Posterior vena cava (tissue), 2 donors: Measurements from ENCODE around the gene CCN5. TPM values are rescaled to one million over a fixed set of nuclear protein-coding genes. Genes with fewer than 3 reads are reported as not detected.

ENCODE experiments used
- DNase-seq: peaks from one replicate; pipeline ENCODE4 v3.0.0-alpha.2; 2020; ENCODE audit warnings: low spot score
- intact Hi-C, 2 donors: fragments of 100-400 bp; cut with DNase I; formaldehyde crosslinking; loops; one replicate each; pipeline versions ENCODE4 v1.14.1 to v1.14.2; 2022 to 2023
- total RNA-seq, 2 donors: library from RNA; stranded (reverse); fragmentation: NEBNext Ultra II Directional; extraction: Animal tissue kit (Norgen Biotek cat#: 25700); gene quantifications; one replicate each; pipeline ENCODE4 v1.2.1, GENCODE V29; 2021
- donor health status: DM: yes; HTN: yes; CAD: no.
- donor health status: DM: yes; HTN: yes; CAD: no.

The CCN5 gene
- total RNA-seq, 2 donors from 2014 or later = 210 to 342 TPM

DNA sequence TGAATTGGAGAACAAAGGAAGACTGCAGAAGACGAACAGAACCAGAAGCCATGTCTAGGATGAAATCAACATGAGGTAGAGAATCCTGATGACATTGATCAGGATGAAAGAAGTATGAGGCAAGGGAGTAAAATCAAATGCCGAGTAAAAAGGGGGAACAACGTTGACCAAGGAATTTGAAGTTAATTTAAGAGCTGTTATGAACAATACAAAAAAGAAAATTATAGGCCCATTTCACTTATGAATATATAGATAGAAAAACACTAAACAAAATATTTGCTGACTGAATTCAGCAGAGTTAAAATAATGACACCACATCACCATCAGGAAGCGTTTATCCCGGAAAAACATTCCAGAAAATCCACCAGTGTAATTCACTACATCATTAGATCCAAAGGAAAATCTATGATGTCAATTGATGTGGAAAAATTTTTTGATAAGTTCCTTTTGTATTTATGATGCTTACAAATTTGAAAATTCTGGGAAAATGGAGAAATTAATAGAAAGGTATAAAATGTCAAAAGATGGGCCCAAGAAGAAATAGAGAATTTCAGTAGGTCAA lies 8.1 kb upstream of the CCN5 start:
- intact Hi-C loops = no loop called here
- DNase-seq = no peak

DNA sequence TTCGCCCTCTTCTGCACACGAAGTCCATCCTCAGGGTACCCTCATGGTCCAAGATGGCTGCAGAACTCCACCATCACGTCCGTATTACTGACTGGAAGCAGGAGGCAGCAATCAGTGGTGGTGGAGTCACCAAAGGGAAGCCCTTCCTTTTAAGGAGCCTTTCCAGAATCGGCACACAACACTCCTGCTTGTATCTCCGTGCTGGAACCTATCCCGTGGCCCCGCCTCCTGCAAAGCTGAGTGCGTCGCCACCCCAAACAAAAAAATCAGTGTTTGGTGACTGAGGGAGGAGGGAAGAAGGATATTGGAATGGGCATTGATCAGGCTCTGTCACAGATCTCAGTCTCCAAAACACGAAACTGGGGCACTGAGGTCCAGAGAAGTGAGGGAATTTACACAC lies 5.8 kb upstream of the CCN5 start:
- no peak for DNase-seq
- intact Hi-C loops = no loop called here

DNA sequence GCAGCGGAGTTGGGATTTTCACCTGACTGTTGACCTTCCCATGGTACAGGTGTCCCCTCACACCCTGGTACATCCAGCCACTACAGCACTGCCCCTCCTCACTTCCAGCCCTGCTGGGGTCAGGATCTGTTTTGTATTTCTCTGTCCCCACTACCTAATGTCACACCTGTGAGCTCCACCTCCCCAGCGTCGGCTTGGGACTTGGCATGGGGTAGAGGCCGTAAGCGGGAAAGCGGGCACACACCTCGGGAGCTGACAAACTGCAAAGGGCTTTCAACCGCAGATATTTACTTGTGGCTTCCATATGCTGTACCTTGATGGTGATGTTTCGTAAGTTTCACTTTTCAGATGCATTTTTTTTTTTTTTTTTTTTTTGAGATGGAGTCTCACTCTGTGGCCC lies 5.4 kb upstream of the CCN5 start:
- intact Hi-C loops = no loop called here
- DNase-seq = peak; percentile 53

DNA sequence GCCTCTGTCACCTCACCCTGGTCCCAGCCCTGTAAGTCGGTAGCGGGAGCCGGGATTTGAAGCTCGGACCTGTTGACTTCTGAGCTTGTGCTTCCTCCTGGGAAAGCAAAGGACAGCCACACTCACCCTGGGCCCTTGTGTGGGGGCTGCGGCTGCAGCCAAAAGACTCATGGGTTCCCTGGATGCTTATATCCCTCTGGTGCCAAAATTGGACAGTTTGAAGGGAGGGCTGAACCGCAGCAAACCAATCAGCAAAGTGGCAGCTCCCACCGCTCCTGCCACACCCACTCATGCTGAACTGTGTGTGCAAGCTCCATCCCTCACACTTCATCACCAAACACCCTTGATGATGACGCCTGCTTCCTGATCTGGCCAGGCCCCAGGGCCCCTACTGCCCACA lies 3.9 kb upstream of the CCN5 start:
- intact Hi-C loops = no loop called here
- DNase-seq = peak; percentile 69

GRCh38 chr20:44714102-44714700 lies 968 bp upstream of the CCN5 start:
- DNase-seq = peak; percentile 73
- intact Hi-C loops = no loop called here

DNA sequence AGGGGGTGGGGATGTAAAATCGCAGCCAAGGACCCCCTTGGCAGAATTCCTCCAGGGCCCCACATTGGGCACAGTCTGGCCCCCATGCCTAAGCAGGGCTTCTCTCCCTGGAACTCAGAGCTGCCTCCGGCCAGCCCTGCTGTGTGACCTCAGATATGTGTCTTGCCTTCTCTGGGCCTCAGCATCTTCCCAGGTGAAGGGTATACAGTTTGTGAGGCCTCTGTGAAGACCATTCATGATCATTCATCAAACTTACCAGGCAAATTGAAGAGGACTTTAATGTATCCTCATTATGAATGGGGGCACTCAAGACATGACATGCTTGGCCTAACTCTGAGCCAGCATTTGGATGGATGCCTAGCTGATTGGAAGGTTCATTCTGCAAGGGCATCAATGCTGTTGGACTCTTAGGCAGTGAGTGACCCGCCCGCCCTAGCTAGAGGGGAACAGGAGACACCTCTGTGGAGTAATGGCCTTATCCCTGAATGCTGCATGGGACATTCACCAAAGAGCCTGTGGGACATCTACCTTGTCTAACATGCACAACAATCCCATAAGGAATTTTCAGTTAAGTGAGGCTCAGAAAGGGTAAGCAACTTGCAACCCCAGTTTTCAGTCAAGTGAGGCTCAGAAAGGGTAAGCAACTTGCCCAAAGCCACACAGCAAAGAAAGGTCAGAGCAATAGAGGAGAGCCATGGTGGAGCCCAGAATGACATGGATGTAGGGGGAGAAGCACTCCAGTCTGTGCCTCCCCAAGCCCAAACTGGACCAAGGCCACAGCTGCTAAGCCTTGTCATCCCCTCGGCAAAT lies 535 bp downstream of the CCN5 start:
- DNase-seq = no peak

DNA sequence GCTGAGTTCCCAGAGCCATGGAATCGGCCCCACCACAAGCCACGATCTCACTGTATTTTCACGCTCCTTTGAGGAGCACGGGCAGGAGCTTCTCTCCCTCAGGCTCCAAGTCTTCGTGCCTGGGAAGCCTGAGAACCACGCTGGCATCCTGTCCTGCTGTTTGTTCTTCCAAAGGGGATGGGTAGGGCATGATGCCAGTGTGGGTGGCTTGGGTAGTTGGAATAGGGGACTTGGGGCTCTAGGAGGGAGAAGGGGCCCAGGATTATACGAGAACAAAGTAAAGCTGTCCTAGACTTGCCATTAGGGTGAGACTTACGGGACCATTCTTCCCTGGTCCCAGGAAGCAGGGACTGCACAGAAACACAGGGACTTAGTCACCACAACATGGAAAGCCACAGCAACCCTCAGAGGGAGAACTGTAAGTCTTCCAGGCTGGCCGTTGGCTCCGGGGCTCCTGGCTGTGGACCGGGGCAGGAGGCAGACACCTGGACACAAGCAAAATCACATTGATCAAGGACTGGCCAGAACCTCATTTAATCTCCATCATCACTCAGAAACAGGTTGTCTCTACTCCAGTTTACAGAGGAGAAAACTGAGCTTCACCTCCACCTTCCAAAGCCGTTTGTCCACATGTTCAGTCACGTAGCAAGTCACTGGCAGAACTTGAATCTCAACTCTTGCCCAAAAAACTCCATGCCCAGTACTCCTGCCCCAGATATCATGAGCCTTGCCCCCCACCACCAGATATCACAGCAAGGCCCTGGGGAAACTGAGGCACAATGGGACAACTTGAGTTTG lies 1.3 kb downstream of the CCN5 start:
- intact Hi-C loops = no loop called here
- peak; percentile 67 for DNase-seq

More for the DNA sequence above, 535 bp downstream of the CCN5 start:
- intact Hi-C loops = no loop called here

- intact Hi-C loops = no loop called here
- DNase-seq = no peak
Measured at GRCh38 chr20:44717986-44718385, 2.8 kb downstream of the CCN5 start.

DNA sequence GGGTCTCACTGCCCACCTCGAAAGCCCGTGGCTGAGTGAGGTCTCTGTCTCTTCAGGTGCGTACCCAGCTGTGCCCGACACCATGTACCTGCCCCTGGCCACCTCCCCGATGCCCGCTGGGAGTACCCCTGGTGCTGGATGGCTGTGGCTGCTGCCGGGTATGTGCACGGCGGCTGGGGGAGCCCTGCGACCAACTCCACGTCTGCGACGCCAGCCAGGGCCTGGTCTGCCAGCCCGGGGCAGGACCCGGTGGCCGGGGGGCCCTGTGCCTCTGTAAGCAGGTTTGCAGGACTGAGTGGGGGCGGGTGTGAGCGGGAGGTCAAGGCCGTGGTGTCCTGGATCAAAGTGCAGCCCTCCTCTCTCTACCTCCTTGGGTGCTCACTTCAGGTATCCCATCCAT lies 4.7 kb downstream of the CCN5 start:
- intact Hi-C loops = loop anchor here in 1 of 2 donors (5.0 kb wide), 1 partner anchor 1147 kb away; no protein-coding TSS in a partner anchor
- DNase-seq = no peak

DNA sequence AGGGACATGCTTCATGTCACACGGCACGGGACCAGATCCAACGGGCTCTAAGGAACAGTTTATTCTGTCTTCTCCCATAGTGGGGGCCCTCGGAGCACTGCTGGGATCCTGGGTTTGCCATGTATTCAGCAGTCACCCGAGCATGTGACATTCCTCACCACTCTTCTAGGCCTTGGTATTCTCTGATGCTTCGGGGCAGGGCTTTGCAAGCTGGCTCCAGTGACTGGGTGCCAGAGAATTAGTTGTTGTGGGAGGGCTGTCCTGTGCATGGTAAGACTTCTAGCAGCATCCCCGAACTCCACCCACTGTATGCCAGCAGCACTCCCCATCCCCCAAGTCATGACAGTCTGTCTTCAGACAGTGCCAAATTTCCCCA lies 5.4 kb downstream of the CCN5 start:
- DNase-seq = no peak
- intact Hi-C loops = loop anchor here in 1 of 2 donors (5.0 kb wide), 1 partner anchor 1147 kb away; no protein-coding TSS in a partner anchor

GRCh38 chr20:44720997-44721784 lies 6.0 kb downstream of the CCN5 start:
- DNase-seq = peak; percentile 85

DNA sequence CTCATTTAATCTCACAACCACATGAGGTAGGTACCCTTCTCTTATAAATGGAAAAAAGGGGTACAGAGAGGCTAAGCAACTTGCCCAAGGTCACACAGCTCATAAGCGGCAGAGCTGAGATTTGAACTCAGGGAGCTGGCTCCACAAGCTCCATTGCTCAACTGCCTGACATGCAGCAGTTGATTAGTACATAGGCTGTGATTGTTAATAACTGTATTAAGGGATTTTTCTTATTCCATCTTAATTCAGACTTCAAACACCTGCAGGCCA lies 6.6 kb downstream of the CCN5 start:
- DNase-seq = no peak
- intact Hi-C loops = loop anchor here in 1 of 2 donors (5.0 kb wide), 1 partner anchor 1146 kb away; no protein-coding TSS in a partner anchor

More at GRCh38 chr20:44720997-44721784, 6.0 kb downstream of the CCN5 start:
- intact Hi-C loops = loop anchor here in 1 of 2 donors (5.0 kb wide), 1 partner anchor 1146 kb away; no protein-coding TSS in a partner anchor

GRCh38 chr20:44722990-44723389 lies 7.8 kb downstream of the CCN5 start:
- no peak for DNase-seq
- intact Hi-C loops = loop anchor here in 1 of 2 donors (5.0 kb wide), 1 partner anchor 1144 kb away; no protein-coding TSS in a partner anchor

DNA sequence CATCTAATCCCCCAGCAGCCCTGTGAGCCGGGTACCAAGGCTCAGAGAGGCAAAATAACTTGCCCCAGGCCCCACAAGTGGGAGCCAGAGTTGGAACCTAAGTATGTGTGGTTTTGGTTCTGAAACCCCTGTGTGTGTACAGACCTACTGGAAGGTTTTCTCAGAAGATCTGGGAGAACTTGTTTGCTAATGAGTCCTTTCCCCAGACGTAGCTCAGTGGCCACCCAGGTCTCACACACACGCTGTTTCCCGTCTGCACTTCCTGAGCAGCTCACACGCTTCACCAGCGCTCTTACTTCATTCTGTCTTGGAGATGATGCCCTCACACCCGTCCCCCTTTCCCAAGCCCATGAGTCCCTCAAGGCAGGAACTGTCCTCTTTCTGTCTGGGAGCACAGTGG lies 8.2 kb downstream of the CCN5 start:
- intact Hi-C loops = loop anchor here in 1 of 2 donors (5.0 kb wide), 1 partner anchor 1144 kb away; no protein-coding TSS in a partner anchor
- no peak for DNase-seq

DNA sequence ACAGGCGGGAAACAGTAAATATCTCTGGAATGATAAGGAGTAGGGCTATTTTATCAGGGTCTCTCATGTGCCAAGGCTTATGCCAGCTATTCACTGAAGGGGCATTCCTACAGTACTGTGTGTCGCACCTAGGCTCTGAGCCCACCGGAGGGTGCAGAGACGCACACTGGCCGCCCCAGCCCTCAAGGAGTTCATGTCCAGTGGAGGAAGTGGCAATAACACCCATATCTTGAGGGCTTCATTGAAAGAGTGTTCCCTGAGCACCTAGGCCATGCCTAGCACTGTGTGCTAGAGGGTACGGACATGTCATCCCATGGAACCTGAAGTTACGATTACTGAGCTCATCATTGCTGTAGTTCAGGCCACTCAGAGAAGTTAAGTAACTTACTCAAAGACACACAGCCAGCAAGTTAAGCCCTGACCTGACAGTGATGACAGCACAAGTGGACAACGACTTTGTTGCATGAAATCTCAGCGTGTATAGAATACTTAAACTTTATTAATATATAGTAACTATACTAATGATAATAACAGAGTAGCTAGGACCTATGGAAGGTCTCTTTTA lies 8.7 kb downstream of the CCN5 start:
- no peak for DNase-seq
- intact Hi-C loops = loop anchor here in 1 of 2 donors (5.0 kb wide), 1 partner anchor 1143 kb away; no protein-coding TSS in a partner anchor

DNA sequence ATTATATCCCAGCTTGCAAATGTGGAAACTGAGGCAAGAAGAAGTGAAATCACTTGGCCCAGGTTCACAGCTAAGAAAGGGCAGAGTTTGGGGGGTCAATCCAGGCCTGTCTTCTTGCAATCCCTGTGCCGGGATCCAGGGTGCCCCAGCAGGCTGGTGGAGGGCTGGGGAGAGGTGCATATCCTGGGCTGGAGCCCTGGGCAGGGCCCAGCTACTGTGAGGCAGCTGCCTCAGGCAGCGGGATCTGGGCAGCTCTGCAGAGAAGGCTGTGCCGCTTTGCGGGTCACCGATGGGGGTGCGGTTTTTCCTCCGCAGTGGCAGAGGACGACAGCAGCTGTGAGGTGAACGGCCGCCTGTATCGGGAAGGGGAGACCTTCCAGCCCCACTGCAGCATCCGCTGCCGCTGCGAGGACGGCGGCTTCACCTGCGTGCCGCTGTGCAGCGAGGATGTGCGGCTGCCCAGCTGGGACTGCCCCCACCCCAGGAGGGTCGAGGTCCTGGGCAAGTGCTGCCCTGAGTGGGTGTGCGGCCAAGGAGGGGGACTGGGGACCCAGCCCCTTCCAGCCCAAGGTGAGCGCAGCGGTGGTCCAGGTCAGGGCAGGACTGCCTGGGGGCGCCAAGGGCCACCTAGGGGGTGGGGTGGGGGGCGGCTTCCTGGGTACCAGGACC lies 9.4 kb downstream of the CCN5 start:
- intact Hi-C loops = loop anchor here in 1 of 2 donors (5.0 kb wide), 1 partner anchor 1143 kb away; no protein-coding TSS in a partner anchor
- DNase-seq = peak; percentile 78

DNA sequence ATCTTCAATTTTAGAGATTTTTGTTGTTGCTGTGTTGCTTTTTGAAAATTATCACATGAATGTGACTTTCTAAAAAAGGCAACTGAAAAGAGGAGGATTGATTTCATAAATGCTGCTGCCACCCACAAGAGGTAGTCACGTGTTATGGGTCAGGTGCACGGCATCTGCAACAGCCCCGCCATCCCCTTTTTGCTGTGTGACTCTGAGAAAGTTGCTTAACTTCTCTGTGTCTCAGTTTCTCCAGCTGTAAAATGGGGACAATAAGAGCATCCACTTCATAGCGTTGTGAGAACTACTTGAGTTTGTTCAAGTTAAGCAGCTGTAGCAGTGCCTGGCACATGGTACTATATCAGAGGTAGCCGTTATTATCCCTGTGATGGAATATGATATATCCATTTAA lies 10.7 kb downstream of the CCN5 start:
- DNase-seq = no peak
- intact Hi-C loops = no loop called here

GRCh38 chr20:44727039-44727438 lies 11.9 kb downstream of the CCN5 start:
- intact Hi-C loops = no loop called here
- DNase-seq = peak; percentile 73
